Peyer's patch (tissue), 4 donors: ENCODE measurements around the gene TLCD3B.

Experiments used
- POLR2A ChIP-seq, 2 donors: fragments of 450-650 bp; IDR thresholded peaks; one replicate each; pipeline ENCODE4 v1.5.1; 2017; ENCODE audit warnings: antibody characterized with exemption in 2 of 2, mild to moderate bottlenecking in 2 of 2, moderate library complexity in 2 of 2
- TF ChIP-seq, protein P1 (sequence below), 6 experiments: fragments of 450-650 bp in 4 of 6; fragments of 200-600 bp in 2 of 6; sonication (generic) in 1 of 6; IDR thresholded peaks; one replicate each; pipeline ENCODE4 v1.5.1; 2017 to 2019; ENCODE audit warnings: antibody characterized with exemption in 6 of 6, mild to moderate bottlenecking in 3 of 6, moderate library complexity in 1 of 6

DNA sequence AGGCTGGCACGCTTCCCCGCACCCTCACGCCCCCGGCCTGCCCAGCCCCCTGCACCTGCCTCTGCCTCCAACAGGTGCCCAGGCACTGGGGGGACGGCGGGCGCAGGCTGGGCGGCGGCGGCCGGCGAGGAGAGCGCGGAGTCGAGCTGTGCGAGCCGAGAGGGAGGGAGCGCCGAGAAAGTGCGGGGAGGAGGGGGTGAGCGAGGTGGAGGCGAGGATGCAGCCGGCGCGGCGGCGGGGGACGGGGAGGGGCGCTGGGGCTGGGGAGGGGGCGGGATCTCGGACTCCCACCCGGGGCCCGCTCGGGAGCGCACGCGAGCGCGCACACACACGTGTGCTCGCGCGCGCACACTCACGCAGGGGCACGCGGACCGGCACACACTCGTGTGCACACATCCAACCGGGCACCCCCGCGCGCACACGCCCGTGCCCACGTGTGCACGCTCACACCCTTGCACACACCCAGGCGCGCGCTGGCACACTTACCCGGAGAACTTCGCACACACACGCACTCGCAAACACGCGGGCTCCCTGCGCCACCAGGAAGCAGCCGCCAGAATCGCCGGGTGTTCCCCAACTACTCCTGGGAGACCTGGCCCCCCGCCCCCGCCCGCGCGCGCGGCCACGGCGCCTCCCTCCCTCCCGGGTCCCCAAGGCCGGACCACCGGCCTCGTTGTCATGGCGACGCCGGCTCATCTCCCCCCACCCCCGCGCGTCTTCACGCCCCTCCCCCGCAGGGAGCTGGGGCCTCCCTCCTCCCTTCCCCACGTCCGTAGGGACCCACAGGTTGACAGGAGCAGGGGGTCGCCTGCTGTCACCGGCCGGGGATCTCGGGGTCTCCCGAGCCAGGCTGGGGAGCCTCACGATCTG is 20.0 kb downstream of the TLCD3B start, which contains the start of gene DOC2A:
- TF ChIP-seq, protein P1, sequence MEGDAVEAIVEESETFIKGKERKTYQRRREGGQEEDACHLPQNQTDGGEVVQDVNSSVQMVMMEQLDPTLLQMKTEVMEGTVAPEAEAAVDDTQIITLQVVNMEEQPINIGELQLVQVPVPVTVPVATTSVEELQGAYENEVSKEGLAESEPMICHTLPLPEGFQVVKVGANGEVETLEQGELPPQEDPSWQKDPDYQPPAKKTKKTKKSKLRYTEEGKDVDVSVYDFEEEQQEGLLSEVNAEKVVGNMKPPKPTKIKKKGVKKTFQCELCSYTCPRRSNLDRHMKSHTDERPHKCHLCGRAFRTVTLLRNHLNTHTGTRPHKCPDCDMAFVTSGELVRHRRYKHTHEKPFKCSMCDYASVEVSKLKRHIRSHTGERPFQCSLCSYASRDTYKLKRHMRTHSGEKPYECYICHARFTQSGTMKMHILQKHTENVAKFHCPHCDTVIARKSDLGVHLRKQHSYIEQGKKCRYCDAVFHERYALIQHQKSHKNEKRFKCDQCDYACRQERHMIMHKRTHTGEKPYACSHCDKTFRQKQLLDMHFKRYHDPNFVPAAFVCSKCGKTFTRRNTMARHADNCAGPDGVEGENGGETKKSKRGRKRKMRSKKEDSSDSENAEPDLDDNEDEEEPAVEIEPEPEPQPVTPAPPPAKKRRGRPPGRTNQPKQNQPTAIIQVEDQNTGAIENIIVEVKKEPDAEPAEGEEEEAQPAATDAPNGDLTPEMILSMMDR (IDR thresholded peaks at IDR 0.05): no peak
- TF ChIP-seq POLR2A (IDR thresholded peaks at IDR 0.05): no peak
